H1 (cell line): ENCODE measurements around the gene DCDC1. TPM values are rescaled to one million over a fixed set of nuclear protein-coding genes. Genes with fewer than 3 reads are reported as not detected.

ENCODE experiments used
- CTCF ChIA-PET: fragments of 300-600 bp; sonication (Branson Sonifier 250); formaldehyde crosslinking; loops from one replicate; lab custom pipeline; 2021; ENCODE audit not compliant: partially characterized antibody; lab: Charles Lee
- POLR2A ChIA-PET: fragments of 300-600 bp; sonication (Branson Sonifier 250); formaldehyde crosslinking; loops from one replicate; lab custom pipeline; 2021; ENCODE audit warnings: inconsistent platforms; ENCODE audit not compliant: partially characterized antibody; lab: Charles Lee
- DNase-seq, 2 experiments: peaks; one replicate each; pipeline versions ENCODE4 v3.0.0 to v3.0.0-alpha.2; 2010 to 2022; ENCODE audit warnings: low spot score in 2 of 2, low read depth in 1 of 2, mixed read lengths in 1 of 2
- FAIRE-seq: peaks from 2 replicates; lab custom pipeline; 2011; peaks lifted over from hg19 to GRCh38; lab: Jason Lieb, UNC
- H2AFZ ChIP-seq: 2 replicates; pipeline ENCODE4 v1.8.1; 2012; ENCODE audit warnings: low read length, inconsistent platforms
- H2AK5ac ChIP-seq: 2 replicates; pipeline ENCODE4 v1.6.1; 2013; ENCODE audit warnings: low read depth, low read length
- H2BK120ac ChIP-seq: replicated peaks from 2 replicates; pipeline ENCODE3; 2013; ENCODE audit warnings: low read depth, low read length, inconsistent platforms
- H2BK12ac ChIP-seq: 2 replicates; pipeline ENCODE4 v1.6.1; 2013; ENCODE audit warnings: low read depth, low read length
- H2BK15ac ChIP-seq: 2 replicates; pipeline ENCODE4 v1.6.1; 2013; ENCODE audit warnings: low read length
- H2BK20ac ChIP-seq: 2 replicates; pipeline ENCODE4 v1.6.1; 2013; ENCODE audit warnings: low read length
- H2BK5ac ChIP-seq: 2 replicates; pipeline ENCODE4 v1.6.1; 2013; ENCODE audit warnings: low read depth, low read length
- H3K14ac ChIP-seq: 2 replicates; pipeline ENCODE4 v1.6.1; 2013; ENCODE audit warnings: inconsistent platforms; ENCODE audit not compliant: insufficient read length
- H3K18ac ChIP-seq: 2 replicates; pipeline ENCODE4 v1.6.1; 2013; ENCODE audit warnings: low read length; ENCODE audit errors: extremely low read depth
- H3K23ac ChIP-seq: 2 replicates; pipeline ENCODE4 v1.6.1; 2013; ENCODE audit warnings: inconsistent platforms; ENCODE audit not compliant: insufficient read length
- H3K23me2 ChIP-seq: 2 replicates; pipeline ENCODE4 v1.6.1; 2013; ENCODE audit warnings: low read depth, low read length
- H3K27ac ChIP-seq: 2 replicates; pipeline ENCODE4 v1.6.1; 2011; ENCODE audit warnings: low read depth, low read length, inconsistent platforms
- H3K27me3 ChIP-seq, 4 experiments: replicated peaks in 1 of 4; 1 replicate in 1 of 4; 2 replicates in 3 of 4; pipeline versions ENCODE4 v1.6.1 to v1.8.1; 2011 to 2013; ENCODE audit warnings: low read length in 3 of 4, mild to moderate bottlenecking in 3 of 4, inconsistent platforms in 2 of 4, mixed read lengths in 2 of 4, moderate library complexity in 1 of 4; ENCODE audit not compliant: control insufficient read depth in 3 of 4, insufficient read depth in 3 of 4; ENCODE audit errors: extremely low read depth in 1 of 4
- H3K36me3 ChIP-seq, 4 experiments: 2 replicates each; pipeline versions ENCODE4 v1.6.1 to v1.8.1; 2011 to 2013; ENCODE audit warnings: mild to moderate bottlenecking in 4 of 4, low read length in 3 of 4, moderate library complexity in 2 of 4, control low read depth in 1 of 4, inconsistent platforms in 1 of 4; ENCODE audit not compliant: insufficient read depth in 4 of 4, control insufficient read depth in 2 of 4
- H3K4ac ChIP-seq: replicated peaks from 2 replicates; pipeline ENCODE3; 2013; ENCODE audit warnings: low read length, low read depth, mixed read lengths, inconsistent platforms; ENCODE audit not compliant: insufficient read length
- H3K4me1 ChIP-seq, 4 experiments: replicated peaks in 1 of 4; 1 replicate in 1 of 4; 2 replicates in 3 of 4; pipeline versions ENCODE4 v1.6.1 to v1.8.1; 2011 to 2013; ENCODE audit warnings: low read length in 3 of 4, inconsistent platforms in 2 of 4, mixed read lengths in 1 of 4; ENCODE audit not compliant: insufficient read depth in 4 of 4, control insufficient read depth in 3 of 4
- H3K4me2 ChIP-seq, 2 experiments: 2 replicates each; pipeline versions ENCODE4 v1.6.1 to v1.8.1; 2011 to 2013; ENCODE audit warnings: low read depth in 2 of 2, low read length in 2 of 2, control low read depth in 1 of 2, inconsistent platforms in 1 of 2, mild to moderate bottlenecking in 1 of 2; ENCODE audit not compliant: insufficient read depth in 1 of 2
- H3K4me3 ChIP-seq, 4 experiments: fragments of 200-600, 300-600 bp in 1 of 4; sonication (generic), shearing (Covaris generic), sonication (Bioruptor Twin) in 1 of 4; 2 replicates each; pipeline versions ENCODE4 v1.5.1 to v1.8.1; 2011 to 2016; ENCODE audit warnings: low read length in 4 of 4, low read depth in 3 of 4, control low read depth in 2 of 4, inconsistent platforms in 2 of 4, mild to moderate bottlenecking in 2 of 4, mixed read lengths in 1 of 4, moderate library complexity in 1 of 4; ENCODE audit not compliant: insufficient read depth in 2 of 4; ENCODE audit errors: extremely low read depth in 1 of 4
- H3K56ac ChIP-seq: replicated peaks from 2 replicates; pipeline ENCODE3; 2013; ENCODE audit warnings: low read depth, mild to moderate bottlenecking, mixed read lengths, low read length, inconsistent platforms; ENCODE audit not compliant: insufficient read length
- H3K79me1 ChIP-seq: 2 replicates; pipeline ENCODE4 v1.6.1; 2013; ENCODE audit warnings: low read depth, low read length, control low read depth
- H3K79me2 ChIP-seq, 2 experiments: 2 replicates each; pipeline versions ENCODE4 v1.6.1 to v1.8.1; 2012 to 2013; ENCODE audit warnings: low read length in 2 of 2, mild to moderate bottlenecking in 2 of 2, inconsistent platforms in 1 of 2; ENCODE audit not compliant: insufficient read depth in 2 of 2, control insufficient read depth in 1 of 2
- H3K9ac ChIP-seq, 4 experiments: replicated peaks in 1 of 4; 1 replicate in 1 of 4; 2 replicates in 3 of 4; pipeline versions ENCODE4 v1.6.1 to v1.8.1; 2011 to 2013; ENCODE audit warnings: low read depth in 3 of 4, low read length in 3 of 4, control low read depth in 2 of 4, mild to moderate bottlenecking in 2 of 4, moderate library complexity in 2 of 4, inconsistent platforms in 1 of 4; ENCODE audit errors: extremely low read depth in 1 of 4
- H3K9me3 ChIP-seq, 2 experiments: 2 replicates each; pipeline versions ENCODE4 v1.6.1 to v1.8.1; 2012 to 2013; ENCODE audit warnings: mild to moderate bottlenecking in 2 of 2, moderate library complexity in 2 of 2, control low read depth in 1 of 2, inconsistent platforms in 1 of 2, low read depth in 1 of 2, low read length in 1 of 2, mixed read lengths in 1 of 2; ENCODE audit not compliant: insufficient read depth in 2 of 2
- H4K20me1 ChIP-seq, 2 experiments: replicated peaks in 1 of 2; 2 replicates each; pipeline versions ENCODE3 to v1.8.1; 2011 to 2013; ENCODE audit warnings: inconsistent platforms in 2 of 2, low read length in 2 of 2, mild to moderate bottlenecking in 1 of 2; ENCODE audit not compliant: insufficient read depth in 2 of 2, control insufficient read depth in 1 of 2
- H4K5ac ChIP-seq: 2 replicates; pipeline ENCODE4 v1.6.1; 2013; ENCODE audit warnings: low read length, low read depth, mixed read lengths, inconsistent platforms; ENCODE audit not compliant: insufficient read length
- H4K8ac ChIP-seq: 2 replicates; pipeline ENCODE4 v1.8.0; 2013; ENCODE audit warnings: mild to moderate bottlenecking, moderate library complexity, low read length, inconsistent platforms; ENCODE audit not compliant: insufficient read depth; ENCODE audit errors: extremely low read depth
- H4K91ac ChIP-seq: replicated peaks from 2 replicates; pipeline ENCODE3; 2013; ENCODE audit warnings: low read length, mixed read lengths, inconsistent platforms; ENCODE audit not compliant: insufficient read length
- ASH2L ChIP-seq: fragments of 200-600, 300-600 bp; sonication (generic); IDR thresholded peaks from one replicate; pipeline ENCODE4 v1.7.1; 2017; ENCODE audit warnings: low read length
- ATF3 ChIP-seq: IDR thresholded peaks from 2 replicates; pipeline ENCODE4 v1.6.1; 2011; ENCODE audit warnings: low read depth, mild to moderate bottlenecking, low read length; ENCODE audit not compliant: insufficient read depth
- CREB1 ChIP-seq: IDR thresholded peaks from 2 replicates; pipeline ENCODE4 v1.6.1; 2012; ENCODE audit warnings: inconsistent platforms
- GTF2F1 ChIP-seq: IDR thresholded peaks from 2 replicates; pipeline ENCODE4 v1.6.1; 2012; ENCODE audit warnings: low read depth, low read length, improper control_type of control experiment, borderline replicate concordance
- MAFK ChIP-seq: IDR thresholded peaks from 2 replicates; pipeline ENCODE4 v1.6.1; 2012; ENCODE audit warnings: low read depth, mild to moderate bottlenecking, improper control_type of control experiment, low read length
- PHF8 ChIP-seq: fragments of 200-600 bp; sonication (generic); conservative IDR thresholded peaks from 2 replicates; pipeline ENCODE4 v1.7.1; 2012; ENCODE audit warnings: low read depth, mild to moderate bottlenecking, inconsistent platforms, low read length, moderate library complexity
- POU5F1 ChIP-seq: IDR thresholded peaks from 2 replicates; pipeline ENCODE4 v1.6.1; 2011; ENCODE audit warnings: low read depth, mild to moderate bottlenecking, low read length, moderate library complexity
- RNF2 ChIP-seq: fragments of 200-900, 300-1000 bp; sonication (generic); IDR thresholded peaks from 2 replicates; pipeline ENCODE4 v1.7.1; 2016; ENCODE audit warnings: borderline replicate concordance, low read depth, mild to moderate bottlenecking, antibody characterized with exemption, low read length; ENCODE audit not compliant: poor library complexity, severe bottlenecking; ENCODE audit errors: missing control alignments
- SIN3A ChIP-seq, 2 experiments: IDR thresholded peaks in 1 of 2; conservative IDR thresholded peaks in 1 of 2; 2 replicates each; pipeline ENCODE4 v1.6.1; 2011 to 2012; ENCODE audit warnings: low read length in 2 of 2, improper control_type of control experiment in 1 of 2, low read depth in 1 of 2, mild to moderate bottlenecking in 1 of 2
- TAF1 ChIP-seq: IDR thresholded peaks from 2 replicates; pipeline ENCODE4 v1.6.1; 2011; ENCODE audit warnings: mild to moderate bottlenecking, low read depth, low read length
- TBP ChIP-seq: IDR thresholded peaks from 2 replicates; pipeline ENCODE4 v1.6.1; 2011; ENCODE audit warnings: low read depth, low read length, improper control_type of control experiment
- WGBS, 2 experiments: shearing (Covaris generic) in 1 of 2; methylation state at CpG; one replicate each; pipeline versions ENCODE4 v1.1.6 to v1.1.7; 2013 to 2015; ENCODE audit warnings: low lambda C conversion rate in 2 of 2, mixed read lengths in 2 of 2, inconsistent platforms in 1 of 2, low coverage in 1 of 2, missing lambda C conversion rate in 1 of 2; ENCODE audit not compliant: insufficient replicate concordance in 2 of 2, insufficient coverage in 1 of 2, insufficient read length in 1 of 2; ENCODE audit errors: extremely low coverage in 1 of 2, missing lambda C conversion rate in 1 of 2; 5-methylcytosine and 5-hydroxymethylcytosine counted together
- polyA plus RNA-seq, 7 experiments: library from polyadenylated mRNA; depleted of rRNA in 3 of 7; stranded (reverse) in 5 of 7; unstranded in 2 of 7; fragments of >200 nt in 5 of 7; fragments of 200-250 nt in 2 of 7; gene quantifications; 1 replicate in 5 of 7; 2 replicates in 1 of 7; 4 replicates in 1 of 7; pipeline versions ENCODE4 v1.2.1 to v1.2.3, GENCODE V29; 2011 to 2013; ENCODE audit warnings: missing spikeins in 2 of 7, mixed read lengths in 2 of 7
- total RNA-seq: library from RNA; stranded (reverse); fragmentation: NEBNext Ultra II Directional; extraction: Animal tissue kit (Norgen Biotek cat#: 25700); gene quantifications from 2 replicates; pipeline ENCODE4 v1.2.1, GENCODE V29; 2021

DCDC1 gene
- total and polyA plus RNA-seq, 2 of the 8 experiments (the other 6 are each of a cell fraction or from before 2014, with no cell fraction given) = 0.15 to 0.56 TPM

GRCh38 chr11:31109446-31109845 lies 260.1 kb downstream of the DCDC1 start:
- Histone ChIP-seq H3K36me3 (no peaks in the 10 kb centered on the region), H3K23ac (no peak overlapping the region), H3K4me1 (peaks cover 0 to 5% (median 1%) of the 10 kb centered on the region in 4 experiments; a peak in 2 of 7 replicates), H2BK15ac (no peak overlapping the region), H2AFZ (peak overlapping the region; percentile 90), H3K14ac (no peak overlapping the region), H3K79me1 (no peaks in the 10 kb centered on the region), H3K27me3 (no peaks in the 10 kb centered on the region), H2BK12ac (no peak overlapping the region), H2AK5ac (no peak overlapping the region), H2BK5ac (no peak overlapping the region), H2BK20ac (no peak overlapping the region; the same call in 1 of the 2 replicates), H4K20me1 (no peaks in the 10 kb centered on the region), H3K9ac (no peak overlapping the region), H4K91ac (no peak overlapping the region), H3K23me2 (no peaks in the 10 kb centered on the region), H3K4ac (no peak overlapping the region), H3K56ac (no peak overlapping the region), H4K5ac (no peak overlapping the region), H3K18ac (no peak overlapping the region), H3K4me3 (no peak overlapping the region), H3K79me2 (no peaks in the 10 kb centered on the region), H4K8ac (no peak overlapping the region), H3K9me3 (no peaks in the 10 kb centered on the region), H2BK120ac (no peak overlapping the region), H3K27ac (no peak overlapping the region), H3K4me2 (no peak overlapping the region)
- 93% methylated on average over 3 of the region's 3 CpGs; no CpG with 5 or more reads in 1 of the 2 experiments for WGBS, 2 experiments
- FAIRE-seq (no peak), DNase-seq (no peak)
- CTCF ChIA-PET = interaction anchor here (0.7 to 4.1 kb wide), 7 partner anchors 8 to 1267 kb away, joined by 3 to 35 read pairs (median 3); no protein-coding TSS in a partner anchor
- TF ChIP-seq PHF8 (no peak), SIN3A (conservative IDR thresholded peaks at IDR 0.05 in 1 of 2, IDR thresholded peaks at IDR 0.05 in 1 of 2; ENCODE audit: low read depth in 1 of 2, low read length in 2 of 2) (no peak), TAF1 (no peak), RNF2 (no peak), POU5F1 (no peak), GTF2F1 (no peak), ATF3 (no peak), CREB1 (no peak), TBP (no peak), MAFK (no peak), ASH2L (no peak)
- POLR2A ChIA-PET = no interaction called here
